Dedifferentiated amniotic fluid mesenchymal stem cell (primary cell): ENCODE results near the gene CLSTN2.
A peak's percentile ranks its signal among the peaks of the same experiment; 100 is the strongest.

Experiments
- DNase-seq: peaks from one replicate; pipeline ENCODE4 v3.0.0-alpha.2; 2016; ENCODE audit errors: extremely low spot score

CLSTN2 gene

GRCh38 chr3:140236836-140237501 is 302.0 kb downstream of the CLSTN2 start:
- no peak for DNase-seq

DNA sequence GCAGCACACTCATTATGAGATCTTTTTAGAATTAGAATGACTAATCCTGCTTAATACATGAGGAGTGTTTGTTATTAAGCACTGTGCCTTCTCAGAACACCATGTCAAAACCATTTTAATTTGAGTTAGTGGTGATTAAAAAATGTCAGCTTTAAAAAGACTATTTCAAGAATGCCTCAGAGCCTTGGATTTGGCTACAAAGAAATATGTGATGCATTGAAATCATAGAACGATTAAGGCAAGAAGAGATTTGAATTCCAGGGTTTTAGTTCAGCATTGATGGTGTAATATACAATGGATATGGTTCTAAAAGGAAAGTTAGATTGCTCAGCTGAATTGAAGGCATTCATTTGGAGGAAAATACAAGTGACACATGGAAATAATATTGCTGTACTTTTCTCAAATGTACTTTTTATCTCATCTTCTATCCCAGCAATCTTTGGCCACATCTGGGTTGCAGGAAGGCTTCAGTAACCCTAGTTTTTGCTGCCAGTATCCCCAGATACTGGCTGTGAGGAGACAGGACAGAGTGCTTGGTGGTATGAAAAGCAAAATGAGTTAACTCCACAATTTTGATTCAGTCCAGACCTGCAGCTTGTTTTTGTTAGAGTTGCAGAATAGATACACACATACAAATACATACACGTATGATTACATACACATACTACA is 303.8 kb downstream of the CLSTN2 start:
- peak; percentile 22 for DNase-seq

- no peak for DNase-seq
Measured at GRCh38 chr3:140242818-140243276, 307.9 kb downstream of the CLSTN2 start.

GRCh38 chr3:140243575-140243974 is 308.6 kb downstream of the CLSTN2 start:
- no peak for DNase-seq

- DNase-seq: peak; percentile 50
Measured at GRCh38 chr3:140244893-140245292, 309.9 kb downstream of the CLSTN2 start.

DNA sequence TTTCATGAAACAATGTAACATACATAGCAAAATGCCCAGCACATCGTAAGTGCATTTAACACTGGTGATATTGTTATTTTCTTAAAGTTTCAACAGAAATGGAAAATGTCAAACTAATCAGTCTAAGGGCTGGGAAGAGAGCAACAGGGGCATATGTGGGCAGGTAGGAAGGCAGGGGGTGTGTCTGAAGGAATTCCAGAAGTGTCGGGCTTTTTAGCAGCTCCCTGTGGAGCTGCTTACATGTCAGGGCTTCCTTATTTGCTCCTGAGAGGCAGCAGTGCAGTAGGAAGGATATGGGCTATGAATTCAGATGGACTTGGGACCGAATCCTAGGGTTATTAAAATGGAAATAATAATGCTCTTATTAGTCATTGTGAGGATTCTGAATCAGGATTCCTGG is 311.6 kb downstream of the CLSTN2 start:
- no peak for DNase-seq

GRCh38 chr3:140247775-140248174 is 312.8 kb downstream of the CLSTN2 start:
- no peak for DNase-seq

DNA sequence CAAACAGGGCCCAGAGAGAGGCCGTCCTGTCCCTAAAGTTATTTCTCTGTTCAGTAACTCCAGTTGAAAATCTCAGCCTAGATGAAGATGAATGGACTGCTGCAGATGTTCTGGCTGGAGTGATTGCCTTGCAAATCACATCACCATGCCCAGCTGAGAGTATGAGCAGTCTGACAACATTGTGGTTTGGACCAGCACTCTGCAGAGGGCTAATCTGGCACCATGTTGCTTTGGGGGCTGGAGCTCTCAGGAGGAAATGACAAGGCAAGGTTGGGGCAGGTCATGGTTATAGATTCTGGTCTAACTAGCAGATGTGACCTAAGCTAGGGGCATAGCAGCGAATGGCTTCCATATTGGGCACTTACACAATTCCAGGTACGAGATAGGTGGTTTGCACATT is 314.2 kb downstream of the CLSTN2 start:
- DNase-seq: no peak

DNA sequence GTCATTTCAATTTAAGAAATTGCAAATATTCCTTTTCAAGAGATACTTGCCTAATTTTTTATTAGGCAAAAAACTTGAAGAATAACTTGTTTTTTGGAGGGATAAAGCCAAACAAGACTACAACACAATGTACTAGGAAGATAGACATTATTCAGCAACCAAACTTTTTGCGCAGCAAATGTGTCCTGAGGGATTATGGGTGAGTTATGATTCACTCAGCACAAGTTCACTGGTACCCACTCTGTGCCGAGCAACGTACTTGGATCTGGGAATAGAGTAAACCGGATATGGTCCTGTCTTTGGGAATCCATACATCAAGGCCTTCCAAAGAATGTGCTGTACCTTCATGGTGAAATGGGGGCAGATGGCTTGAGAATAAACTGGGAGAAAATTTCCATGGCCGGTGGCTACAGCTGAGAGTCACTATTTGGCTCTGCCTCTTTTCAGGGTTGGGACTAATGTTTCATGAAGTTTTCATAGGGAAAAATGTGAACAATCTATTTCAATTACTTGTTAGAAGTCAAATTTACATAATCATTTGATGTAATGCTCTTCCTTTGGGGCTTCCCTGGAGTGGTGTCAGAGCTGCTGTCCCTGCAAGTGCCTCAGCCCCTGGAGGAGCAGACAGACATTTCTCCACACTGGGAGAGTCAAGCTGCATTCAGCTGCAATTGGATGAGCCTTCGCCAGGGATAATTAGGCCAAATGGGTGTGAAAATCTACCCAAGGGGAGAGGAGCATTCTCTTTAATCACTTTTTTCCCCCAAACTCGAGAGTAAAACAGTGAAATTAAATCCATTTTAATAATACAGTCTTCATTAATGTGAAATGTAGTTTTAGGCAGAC is 315.2 kb downstream of the CLSTN2 start:
- no peak for DNase-seq

- no peak for DNase-seq
Measured at GRCh38 chr3:140250945-140251344, 316.0 kb downstream of the CLSTN2 start.

DNA sequence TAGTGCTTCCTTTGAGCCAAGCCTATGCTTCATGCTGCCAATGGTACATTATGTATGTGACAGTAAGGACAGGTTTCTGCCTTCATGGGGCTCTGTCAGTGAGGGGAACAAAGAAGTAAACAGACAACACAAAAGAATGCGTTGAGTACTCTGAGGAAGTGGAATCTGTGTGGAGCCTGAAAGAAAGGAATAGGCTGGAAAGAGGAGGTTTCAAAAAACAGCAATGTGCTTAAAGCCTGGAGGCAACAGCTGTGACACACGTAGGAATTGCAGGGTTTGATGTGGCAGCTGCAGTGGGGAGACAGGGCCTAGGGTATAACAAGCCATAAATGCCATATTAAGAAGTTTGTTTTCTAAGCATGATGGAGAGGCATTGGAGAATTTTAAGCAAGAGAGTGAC is 316.7 kb downstream of the CLSTN2 start:
- DNase-seq: no peak

GRCh38 chr3:140252812-140253656 is 318.0 kb downstream of the CLSTN2 start:
- no peak for DNase-seq

DNA sequence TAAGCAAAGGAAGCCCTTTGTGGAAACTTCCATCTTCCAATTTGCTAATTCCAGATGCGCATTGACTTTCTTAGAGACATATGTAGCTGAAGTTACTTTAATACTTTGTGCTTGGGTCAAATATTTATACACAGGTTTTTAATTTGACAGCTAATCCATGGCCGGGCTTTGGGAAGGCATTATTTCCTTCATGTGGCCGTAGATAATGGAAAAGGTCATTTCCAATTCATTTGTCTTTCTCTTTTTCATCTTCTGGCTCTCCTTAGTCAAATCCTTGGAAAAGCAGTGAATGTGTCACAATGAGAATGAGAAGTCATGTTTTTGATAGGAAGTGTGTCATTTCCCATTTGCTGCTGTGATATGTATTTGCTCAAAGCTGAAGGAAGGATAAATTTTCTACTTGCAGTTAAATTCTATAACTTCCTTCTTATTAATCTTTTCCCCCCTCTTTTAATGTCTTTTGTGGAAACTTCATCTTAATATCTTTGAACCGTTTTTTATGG is 323.3 kb downstream of the CLSTN2 start:
- no peak for DNase-seq

DNA sequence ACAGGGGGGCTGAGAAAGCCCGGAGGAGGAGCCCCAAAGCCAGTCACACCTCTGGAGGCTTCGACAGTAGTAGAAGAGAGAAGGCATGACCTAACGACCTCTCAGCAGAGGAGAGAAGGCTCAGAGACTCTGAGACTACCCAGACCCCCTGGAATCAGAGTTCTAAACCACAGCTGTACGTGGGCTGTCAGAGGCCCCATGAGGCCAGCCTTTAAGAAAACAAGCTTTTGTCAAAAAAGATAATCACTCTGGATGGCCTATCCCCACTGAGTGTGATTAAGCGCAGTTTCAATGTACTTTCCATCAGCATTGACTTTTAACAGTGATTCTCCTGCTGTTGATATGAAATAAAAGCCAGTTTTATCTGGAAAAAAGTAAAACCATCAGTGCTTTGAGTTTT is 330.3 kb downstream of the CLSTN2 start:
- DNase-seq: no peak

- no peak for DNase-seq
Measured at GRCh38 chr3:140268103-140268502, 333.1 kb downstream of the CLSTN2 start.

- DNase-seq: no peak
Measured at GRCh38 chr3:140268610-140269009, 333.6 kb downstream of the CLSTN2 start.

- no peak for DNase-seq
Measured at GRCh38 chr3:140270329-140270728, 335.3 kb downstream of the CLSTN2 start.

DNA sequence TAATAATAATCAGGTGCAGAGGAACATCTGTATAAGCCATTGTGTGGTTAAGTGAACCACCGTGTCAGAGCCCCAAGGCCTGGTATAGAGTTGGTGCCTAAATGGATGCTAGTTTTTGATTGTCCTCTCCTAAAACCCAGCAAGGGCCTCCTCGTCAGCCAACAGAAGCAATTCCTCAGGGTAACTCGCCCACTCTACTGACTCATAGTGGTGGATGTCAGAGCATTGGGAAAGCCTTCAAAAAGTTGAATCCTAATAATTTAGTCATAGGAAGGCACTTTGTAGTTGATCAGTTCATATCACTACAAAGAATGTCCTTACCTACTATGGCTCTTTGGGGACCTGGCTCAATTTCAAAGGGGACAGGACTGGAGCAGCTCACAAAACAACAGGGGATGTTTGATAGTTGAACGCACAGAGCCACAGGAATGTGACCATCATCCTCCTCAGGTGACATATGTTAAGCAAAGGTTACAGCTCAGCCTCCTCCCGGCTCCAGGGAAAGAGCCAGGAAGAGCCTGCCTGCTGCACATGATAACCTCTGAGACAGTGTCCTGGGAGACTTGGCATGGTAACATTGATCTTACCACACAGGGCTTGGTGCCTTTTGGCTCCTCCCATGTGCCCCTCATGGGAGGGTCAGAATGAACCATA is 338.7 kb downstream of the CLSTN2 start:
- DNase-seq: no peak

GRCh38 chr3:140274429-140274828 is 339.4 kb downstream of the CLSTN2 start:
- no peak for DNase-seq

DNA sequence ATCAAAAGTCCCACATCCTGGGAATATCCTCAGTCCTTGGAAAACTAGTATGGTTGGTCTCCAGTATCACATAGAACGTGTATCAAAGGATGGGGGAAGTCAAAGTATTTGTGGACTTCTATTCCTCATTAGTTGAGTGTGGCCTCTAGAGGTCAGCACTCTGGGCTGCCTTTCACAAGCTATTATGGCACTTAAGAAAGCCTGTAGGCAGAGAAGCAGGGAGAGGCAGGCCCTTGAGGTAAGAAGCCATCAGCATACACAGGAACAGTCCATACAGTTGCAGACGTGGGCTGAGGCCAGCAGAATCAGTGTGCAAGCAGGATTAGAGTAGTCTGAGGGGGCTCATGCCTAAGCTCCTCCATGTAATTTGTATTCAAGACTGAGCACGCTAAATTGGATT is 341.7 kb downstream of the CLSTN2 start:
- no peak for DNase-seq

- DNase-seq: no peak
Measured at GRCh38 chr3:140277886-140278285, 342.9 kb downstream of the CLSTN2 start.
